ENCODE data around the gene GPR158. TPM values are rescaled to one million over a fixed set of nuclear protein-coding genes. Genes with fewer than 3 reads are reported as not detected.

GPR158 gene
- total RNA-seq, 1 experiment from 2014 or later = 0.24 TPM

DNA sequence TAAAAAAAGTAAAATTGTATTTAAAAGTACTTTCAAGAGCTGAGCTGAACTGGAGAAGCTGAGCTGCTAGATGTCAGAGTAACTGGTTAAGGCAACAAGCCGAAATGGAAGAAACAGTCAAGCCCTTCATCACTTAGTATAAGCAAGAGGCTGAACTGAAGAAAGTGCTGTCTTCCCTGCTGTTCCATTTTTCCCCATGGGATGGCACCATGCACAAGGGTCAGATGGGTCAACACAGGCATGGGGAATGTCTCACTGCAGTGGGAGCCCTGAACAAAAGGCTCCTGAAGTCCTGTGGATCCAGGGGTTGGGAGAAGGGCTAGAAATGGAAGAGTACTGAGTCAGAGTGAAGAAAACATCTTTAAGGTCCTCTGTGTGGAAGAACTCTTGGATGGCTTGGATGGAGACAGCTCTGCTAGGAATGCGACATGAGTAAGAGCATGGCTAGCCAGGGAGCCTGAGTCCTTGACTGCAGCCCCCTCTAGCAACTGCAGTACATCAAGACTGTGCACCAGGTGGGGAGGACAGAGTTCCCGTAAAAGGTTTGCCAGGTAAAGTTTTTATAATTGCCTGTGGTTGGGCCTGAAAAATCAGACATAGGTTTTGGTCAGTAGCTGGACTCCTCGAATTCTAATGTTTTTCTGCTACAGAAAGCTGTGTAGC is 348.3 kb downstream of the GPR158 start:
- Histone ChIP-seq H2BK15ac (ENCODE audit: low read depth, low read length) (no peak overlapping the region), H3K4me1 (ENCODE audit: insufficient read depth, low read length) (no peaks in the 10 kb centered on the region), H3K27me3 (ENCODE audit: insufficient read depth, low read length) (no peaks in the 10 kb centered on the region), H3K4ac (ENCODE audit: low read depth, low read length) (no peak overlapping the region), H3K79me1 (ENCODE audit: insufficient read depth, low read depth, low read length, poor library complexity, severe bottlenecking) (no peaks in the 10 kb centered on the region), H4K5ac (ENCODE audit: insufficient read length, low read depth, low read length) (no peak overlapping the region), H4K91ac (ENCODE audit: insufficient read length, low read depth, low read length) (no peak overlapping the region), H2AK5ac (ENCODE audit: insufficient read length, low read length) (no peak overlapping the region), H4K8ac (replicated peaks; ENCODE audit: insufficient read length, low read depth, low read length) (no peak overlapping the region), H3K18ac (ENCODE audit: insufficient read length, low read depth, low read length) (no peak overlapping the region), H3K27ac (ENCODE audit: insufficient read length, low read depth, low read length) (no peak overlapping the region), H3K9ac (ENCODE audit: extremely low read depth, insufficient read length, low read length) (no peak overlapping the region), H3K4me2 (ENCODE audit: insufficient read depth, insufficient read length, low read length) (no peak overlapping the region), H2BK5ac (ENCODE audit: insufficient read length, low read length) (no peak overlapping the region), H2BK120ac (ENCODE audit: low read depth, low read length, poor library complexity, severe bottlenecking) (no peak overlapping the region), H4K20me1 (ENCODE audit: control insufficient read depth, insufficient read depth, insufficient read length) (no peaks in the 10 kb centered on the region), H2BK12ac (ENCODE audit: insufficient read length, low read depth, low read length) (no peak overlapping the region), H3T11ph (ENCODE audit: low read length) (no peak overlapping the region), H3K14ac (ENCODE audit: insufficient read depth, low read length) (no peak overlapping the region), H3K23ac (ENCODE audit: insufficient read length, low read depth, low read length) (no peak overlapping the region), H3K79me2 (ENCODE audit: insufficient read depth, low read length) (no peaks in the 10 kb centered on the region), H3K23me2 (ENCODE audit: insufficient read length, low read depth, low read length, poor library complexity, severe bottlenecking) (no peaks in the 10 kb centered on the region), H2AFZ (ENCODE audit: low read length) (no peak overlapping the region), H2BK20ac (ENCODE audit: low read depth, low read length, poor library complexity, severe bottlenecking) (no peak overlapping the region), H3K9me3 (ENCODE audit: control insufficient read depth, low read depth, low read length) (no peaks in the 10 kb centered on the region), H3K56ac (ENCODE audit: insufficient read length, low read depth, low read length) (no peak overlapping the region)
- TF ChIP-seq CTCF (conservative IDR thresholded peaks at IDR 0.05) = peak; percentile 78
- DNase-seq = peak; percentile 81
- H3K27ac Mint-ChIP-seq = peak overlapping the region in 2 of 3 experiments; percentile 29 to 82; a peak in 1 of 7 replicates
- peaks cover 3 to 13% of the 10 kb centered on the region in 2 experiments for H3K9me3 Mint-ChIP-seq
- H3K4me3 Mint-ChIP-seq = no peak overlapping the region
- H3K36me3 Mint-ChIP-seq (ENCODE audit: insufficient read depth in 1 of 3, low read depth in 3 of 3) = peaks cover 0 to 17% (median 4%) of the 10 kb centered on the region in 3 experiments; a peak in 5 of 7 replicates
- no peaks in the 10 kb centered on the region for H3K27me3 Mint-ChIP-seq (ENCODE audit: low read depth)
- H3K4me1 Mint-ChIP-seq = peaks cover 2 to 7% of the 10 kb centered on the region in 2 experiments
- no CpG with 5 or more reads among the region's 4 CpGs for WGBS (ENCODE audit: extremely low coverage, insufficient read length, low lambda C conversion rate)
